ENCODE results near the gene NAALADL1.

DNA sequence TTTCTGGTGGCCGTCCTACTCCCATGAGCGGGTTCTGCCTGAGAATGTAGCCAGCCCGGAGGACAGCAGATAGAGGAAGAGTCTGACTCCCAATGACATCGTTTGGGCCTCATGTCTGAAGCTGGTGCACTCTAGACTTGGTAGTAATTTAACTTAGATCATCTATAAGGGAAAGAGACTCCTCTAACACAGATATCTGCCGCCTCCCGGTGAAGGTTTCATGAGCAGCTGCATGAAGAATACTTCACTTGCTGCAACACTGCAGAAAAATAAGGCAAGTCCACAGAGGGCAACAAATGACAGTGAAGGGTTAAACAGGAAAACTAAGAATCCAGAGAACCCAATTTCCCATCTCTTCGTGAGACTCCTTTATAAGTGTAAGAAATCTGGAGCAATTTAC lies 50.3 kb downstream of the NAALADL1 start:
- TF ChIP-seq, protein P1, sequence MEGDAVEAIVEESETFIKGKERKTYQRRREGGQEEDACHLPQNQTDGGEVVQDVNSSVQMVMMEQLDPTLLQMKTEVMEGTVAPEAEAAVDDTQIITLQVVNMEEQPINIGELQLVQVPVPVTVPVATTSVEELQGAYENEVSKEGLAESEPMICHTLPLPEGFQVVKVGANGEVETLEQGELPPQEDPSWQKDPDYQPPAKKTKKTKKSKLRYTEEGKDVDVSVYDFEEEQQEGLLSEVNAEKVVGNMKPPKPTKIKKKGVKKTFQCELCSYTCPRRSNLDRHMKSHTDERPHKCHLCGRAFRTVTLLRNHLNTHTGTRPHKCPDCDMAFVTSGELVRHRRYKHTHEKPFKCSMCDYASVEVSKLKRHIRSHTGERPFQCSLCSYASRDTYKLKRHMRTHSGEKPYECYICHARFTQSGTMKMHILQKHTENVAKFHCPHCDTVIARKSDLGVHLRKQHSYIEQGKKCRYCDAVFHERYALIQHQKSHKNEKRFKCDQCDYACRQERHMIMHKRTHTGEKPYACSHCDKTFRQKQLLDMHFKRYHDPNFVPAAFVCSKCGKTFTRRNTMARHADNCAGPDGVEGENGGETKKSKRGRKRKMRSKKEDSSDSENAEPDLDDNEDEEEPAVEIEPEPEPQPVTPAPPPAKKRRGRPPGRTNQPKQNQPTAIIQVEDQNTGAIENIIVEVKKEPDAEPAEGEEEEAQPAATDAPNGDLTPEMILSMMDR (IDR thresholded peaks at IDR 0.05; ENCODE audit: poor library complexity) = no peak
- TF ChIP-seq EZH2 (IDR thresholded peaks at IDR 0.05; ENCODE audit: borderline replicate concordance) (no peak), EZH2phosphoT487 (IDR thresholded peaks at IDR 0.05; ENCODE audit: low read depth, severe bottlenecking, unreplicated experiment) (no peak)

All from hepatocyte (in vitro differentiated cells).